ENCODE data around the gene FRYL.

GRCh38 chr4:48450740-48451139 is 329.3 kb downstream of the FRYL start:
- TF ChIP-seq CTCF (IDR thresholded peaks at IDR 0.05) (no peak), POLR2AphosphoS5 (IDR thresholded peaks at IDR 0.05) (no peak), EP300 (IDR thresholded peaks at IDR 0.05) (no peak)
